HG03175 (cell line): ENCODE results near the gene P4HA1.

ENCODE experiments used
- ATAC-seq: cut with Tn5 transposase; IDR thresholded peaks from one replicate; pipeline ENCODE4 v1.9.1; 2021; ENCODE audit warnings: mild to moderate bottlenecking, moderate library complexity; ENCODE audit not compliant: unreplicated experiment

P4HA1 gene

GRCh38 chr10:73094986-73095480 lies 1.6 kb downstream of the P4HA1 start:
- ATAC-seq = no peak

GRCh38 chr10:73093922-73094850 lies 2.5 kb downstream of the P4HA1 start:
- no peak for ATAC-seq

GRCh38 chr10:73092830-73093229 lies 3.8 kb downstream of the P4HA1 start:
- ATAC-seq = no peak

GRCh38 chr10:73088304-73088703 lies 8.4 kb downstream of the P4HA1 start:
- ATAC-seq = no peak

GRCh38 chr10:73086816-73087215 lies 9.8 kb downstream of the P4HA1 start:
- no peak for ATAC-seq

GRCh38 chr10:73084209-73084608 lies 12.5 kb downstream of the P4HA1 start:
- no peak for ATAC-seq

- no peak for ATAC-seq
These were observed 13.4 kb downstream of the P4HA1 start for GRCh38 chr10:73083221-73083620.

GRCh38 chr10:73079779-73080541 lies 16.7 kb downstream of the P4HA1 start:
- peak; percentile 84 for ATAC-seq

- ATAC-seq = no peak
These were observed 20.1 kb downstream of the P4HA1 start for GRCh38 chr10:73076360-73077183.

- no peak for ATAC-seq
These were observed 20.8 kb downstream of the P4HA1 start for GRCh38 chr10:73075829-73076228.

- no peak for ATAC-seq
These were observed 23.0 kb downstream of the P4HA1 start for GRCh38 chr10:73073627-73074026.

- ATAC-seq = no peak
These were observed 31.2 kb downstream of the P4HA1 start for GRCh38 chr10:73065441-73065840.

GRCh38 chr10:73061743-73062142 lies 34.9 kb downstream of the P4HA1 start:
- ATAC-seq = no peak

- ATAC-seq = no peak
These were observed 35.7 kb downstream of the P4HA1 start for GRCh38 chr10:73060738-73061635.

GRCh38 chr10:73060173-73060572 lies 36.5 kb downstream of the P4HA1 start:
- ATAC-seq = no peak

GRCh38 chr10:73058057-73058591 lies 38.5 kb downstream of the P4HA1 start:
- no peak for ATAC-seq

GRCh38 chr10:73054286-73054685 lies 42.4 kb downstream of the P4HA1 start:
- peak; percentile 88 for ATAC-seq

GRCh38 chr10:73053275-73053674 lies 43.4 kb downstream of the P4HA1 start:
- ATAC-seq = no peak
